Omental fat pad (tissue), 4 donors: ENCODE data around the gene TCF19. TPM values are rescaled to one million over a fixed set of nuclear protein-coding genes. Genes with fewer than 3 reads are reported as not detected.
"Not testable (repeated sequence)": the region's sequence is repeated elsewhere in the genome, so short reads cannot be mapped to it uniquely, and the experiment has no call there.

Source experiments
- ATAC-seq: fragments of 150-250 bp; one replicate; pipeline ENCODE4 v1.9.1; 2016; ENCODE audit warnings: mild to moderate bottlenecking, moderate library complexity; ENCODE audit not compliant: low FRiP score
- DNase-seq: peaks from one replicate; pipeline ENCODE4 v3.0.0-alpha.2; 2019; ENCODE audit warnings: low spot score
- CTCF ChIP-seq, 3 donors: fragments of 450-650 bp; IDR thresholded peaks; one replicate each; pipeline ENCODE4 v1.5.1; 2016 to 2017; ENCODE audit warnings: antibody characterized with exemption in 3 of 3, mild to moderate bottlenecking in 3 of 3, moderate library complexity in 2 of 3
- total RNA-seq, 4 donors: library from RNA; depleted of rRNA; stranded (reverse); fragments of >200 nt; gene quantifications; one replicate each; pipeline ENCODE4 v1.1.0, GENCODE V29; 2016

The TCF19 gene
- total RNA-seq, 4 donors from 2014 or later, result 1.9 to 19.5 (median 2.7) TPM

- TF ChIP-seq CTCF (IDR thresholded peaks at IDR 0.05), result no peak
- ATAC-seq (no peak), DNase-seq (no peak)
These were observed 29.4 kb downstream of the TCF19 start for GRCh38 chr6:31187780-31188194.

- not testable (repeated sequence) for DNase-seq, ATAC-seq
These were observed 30.8 kb downstream of the TCF19 start for GRCh38 chr6:31189223-31189622.

GRCh38 chr6:31190488-31190887 is 32.1 kb downstream of the TCF19 start:
- TF ChIP-seq CTCF (IDR thresholded peaks at IDR 0.05), result no peak
- ATAC-seq, result no peak
- no peak for DNase-seq

GRCh38 chr6:31192431-31193105 is 34.2 kb downstream of the TCF19 start:
- DNase-seq, ATAC-seq: not testable (repeated sequence)

- ATAC-seq (no peak), DNase-seq (no peak)
- TF ChIP-seq CTCF (IDR thresholded peaks at IDR 0.05), result no peak
These were observed 34.8 kb downstream of the TCF19 start for GRCh38 chr6:31193206-31193605.

- DNase-seq (no peak), ATAC-seq (no peak)
- no peak for TF ChIP-seq CTCF (IDR thresholded peaks at IDR 0.05)
These were observed 35.9 kb downstream of the TCF19 start for GRCh38 chr6:31194061-31194834.

- DNase-seq, ATAC-seq: not testable (repeated sequence)
These were observed 37.1 kb downstream of the TCF19 start for GRCh38 chr6:31195308-31195979.

- not testable (repeated sequence) for ATAC-seq, DNase-seq
These were observed 38.0 kb downstream of the TCF19 start for GRCh38 chr6:31196251-31197022.
